HEK293T (cell line): Measurements from ENCODE around the gene CCND1.

ENCODE experiments used
- CTCF ChIA-PET: fragments of 350-600 bp; formaldehyde crosslinking; extraction: SDS; loops from one replicate; lab custom pipeline; 2021; ENCODE audit warnings: antibody characterized with exemption, inconsistent platforms; lab: Yijun Ruan, JAX
- POLR2A ChIA-PET: fragments of 350-600 bp; formaldehyde crosslinking; extraction: SDS; loops from one replicate; lab custom pipeline; 2020; ENCODE audit warnings: antibody characterized with exemption, inconsistent platforms; lab: Yijun Ruan, JAX
- DNase-seq: peaks from one replicate; pipeline ENCODE4 v3.0.0; 2012; ENCODE audit warnings: mixed read lengths; ENCODE audit errors: extremely low spot score
- ARNT ChIP-seq: fragments of 450-650 bp; IDR thresholded peaks from 2 replicates; pipeline ENCODE4 v1.6.1; 2017; ENCODE audit warnings: mild to moderate bottlenecking
- BHLHE40 ChIP-seq: fragments of 450-650 bp; IDR thresholded peaks from 2 replicates; pipeline ENCODE4 v1.6.1; 2016; ENCODE audit warnings: mild to moderate bottlenecking, moderate library complexity, borderline replicate concordance
- CTBP1 ChIP-seq: fragments of 450-650 bp; IDR thresholded peaks from 2 replicates; pipeline ENCODE4 v1.6.1; 2016; ENCODE audit warnings: borderline replicate concordance
- ELF4 ChIP-seq: fragments of 450-650 bp; IDR thresholded peaks from 2 replicates; pipeline ENCODE4 v1.6.1; 2017; ENCODE audit warnings: antibody characterized with exemption
- FOXA1 ChIP-seq: fragments of 450-650 bp; IDR thresholded peaks from 2 replicates; pipeline ENCODE4 v1.6.1; 2016; ENCODE audit warnings: mild to moderate bottlenecking
- FOXK2 ChIP-seq: fragments of 450-650 bp; IDR thresholded peaks from 2 replicates; pipeline ENCODE4 v1.6.1; 2016; ENCODE audit warnings: mild to moderate bottlenecking
- FOXM1 ChIP-seq: fragments of 450-650 bp; IDR thresholded peaks from 2 replicates; pipeline ENCODE4 v1.6.1; 2017; ENCODE audit warnings: mild to moderate bottlenecking, borderline replicate concordance
- HDGF ChIP-seq: fragments of 450-650 bp; IDR thresholded peaks from 2 replicates; pipeline ENCODE4 v1.6.1; 2017; ENCODE audit warnings: antibody characterized with exemption, borderline replicate concordance
- L3MBTL2 ChIP-seq: fragments of 450-650 bp; conservative IDR thresholded peaks from 2 replicates; pipeline ENCODE4 v1.6.1; 2016; ENCODE audit warnings: mild to moderate bottlenecking
- LEF1 ChIP-seq: fragments of 450-650 bp; IDR thresholded peaks from 2 replicates; pipeline ENCODE4 v1.6.1; 2017; ENCODE audit warnings: mild to moderate bottlenecking, borderline replicate concordance
- NFRKB ChIP-seq: fragments of 450-650 bp; IDR thresholded peaks from 2 replicates; pipeline ENCODE4 v1.6.1; 2016; ENCODE audit warnings: mild to moderate bottlenecking, moderate library complexity
- SP1 ChIP-seq: fragments of 450-650 bp; IDR thresholded peaks from 2 replicates; pipeline ENCODE4 v1.6.1; 2017
- SUZ12 ChIP-seq: fragments of 450-650 bp; IDR thresholded peaks from 2 replicates; pipeline ENCODE4 v1.6.1; 2016; ENCODE audit warnings: mild to moderate bottlenecking
- TARDBP ChIP-seq: fragments of 450-650 bp; IDR thresholded peaks from 2 replicates; pipeline ENCODE4 v1.6.1; 2016
- ZNF384 ChIP-seq: fragments of 450-650 bp; IDR thresholded peaks from 2 replicates; pipeline ENCODE4 v1.6.1; 2016
- TF ChIP-seq, protein P1 (sequence below): fragments of 450-650 bp; IDR thresholded peaks from 2 replicates; pipeline ENCODE4 v1.6.1; 2016

The CCND1 gene

DNA sequence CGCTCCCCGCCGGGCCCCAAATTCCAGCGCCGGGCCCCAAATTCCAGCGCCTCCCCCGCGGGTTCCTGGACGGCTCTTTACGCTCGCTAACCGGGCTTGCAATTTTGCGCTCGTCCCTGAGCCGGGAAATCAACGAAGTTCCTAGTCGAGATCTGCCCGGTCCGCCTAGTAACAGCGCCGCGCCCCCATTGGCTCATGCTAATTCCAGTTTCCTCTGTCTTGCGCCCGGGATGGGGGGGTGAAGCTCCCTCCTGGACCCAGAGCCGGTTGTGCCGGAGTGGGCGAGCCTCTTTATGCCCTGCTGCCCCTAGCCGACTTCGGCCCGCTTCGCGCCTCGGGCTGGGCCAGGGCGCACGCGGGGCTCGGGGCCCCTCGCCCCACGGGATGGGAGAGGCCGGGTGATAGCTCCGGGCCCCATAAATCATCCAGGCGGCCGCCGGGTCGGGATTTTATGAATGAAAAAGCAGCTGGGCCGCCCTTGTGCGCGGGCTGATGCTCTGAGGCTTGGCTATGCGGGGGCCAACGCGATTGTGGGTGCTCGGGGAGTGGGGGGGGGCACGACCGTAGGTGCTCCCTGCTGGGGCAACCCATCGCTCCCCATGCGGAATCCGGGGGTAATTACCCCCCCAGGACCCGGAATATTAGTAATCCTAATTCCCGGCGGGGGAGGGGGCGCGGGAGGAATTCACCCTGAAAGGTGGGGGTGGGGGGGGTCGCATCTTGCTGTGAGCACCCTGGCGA lies 1.8 kb upstream of the CCND1 start:
- ChIA-PET POLR2A (interaction anchor here (0.8 to 1.2 kb wide), 2 partner anchors 35 to 536 kb away, joined by 3 to 4 read pairs; no protein-coding TSS in a partner anchor), CTCF (no interaction called here)
- TF ChIP-seq LEF1 (0 out of 2 replicates have a peak, but pooled peaks have one; percentile 19), CTBP1 (no peak), FOXM1 (0 out of 2 replicates have a peak, but pooled peaks have one; percentile 36), L3MBTL2 (peak; percentile 89), SUZ12 (no peak), ELF4 (no peak)
- TF ChIP-seq, protein P1, sequence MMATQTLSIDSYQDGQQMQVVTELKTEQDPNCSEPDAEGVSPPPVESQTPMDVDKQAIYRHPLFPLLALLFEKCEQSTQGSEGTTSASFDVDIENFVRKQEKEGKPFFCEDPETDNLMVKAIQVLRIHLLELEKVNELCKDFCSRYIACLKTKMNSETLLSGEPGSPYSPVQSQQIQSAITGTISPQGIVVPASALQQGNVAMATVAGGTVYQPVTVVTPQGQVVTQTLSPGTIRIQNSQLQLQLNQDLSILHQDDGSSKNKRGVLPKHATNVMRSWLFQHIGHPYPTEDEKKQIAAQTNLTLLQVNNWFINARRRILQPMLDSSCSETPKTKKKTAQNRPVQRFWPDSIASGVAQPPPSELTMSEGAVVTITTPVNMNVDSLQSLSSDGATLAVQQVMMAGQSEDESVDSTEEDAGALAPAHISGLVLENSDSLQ, result peak; percentile 94
- DNase-seq, result peak; percentile 82

DNA sequence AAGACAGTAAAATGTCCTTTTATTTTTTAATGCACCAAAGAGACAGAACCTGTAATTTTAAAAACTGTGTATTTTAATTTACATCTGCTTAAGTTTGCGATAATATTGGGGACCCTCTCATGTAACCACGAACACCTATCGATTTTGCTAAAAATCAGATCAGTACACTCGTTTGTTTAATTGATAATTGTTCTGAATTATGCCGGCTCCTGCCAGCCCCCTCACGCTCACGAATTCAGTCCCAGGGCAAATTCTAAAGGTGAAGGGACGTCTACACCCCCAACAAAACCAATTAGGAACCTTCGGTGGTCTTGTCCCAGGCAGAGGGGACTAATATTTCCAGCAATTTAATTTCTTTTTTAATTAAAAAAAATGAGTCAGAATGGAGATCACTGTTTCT lies 1.1 kb upstream of the CCND1 start:
- no peak for DNase-seq
- POLR2A ChIA-PET, result interaction anchor here (1.2 kb wide), 1 partner anchor 537 kb away, joined by 4 read pairs; no protein-coding TSS in a partner anchor
- CTCF ChIA-PET, result no interaction called here
- TF ChIP-seq LEF1 (no peak), FOXK2 (no peak), ZNF384 (no peak), ELF4 (no peak), FOXM1 (no peak), CTBP1 (no peak), SP1 (no peak), TARDBP (no peak), NFRKB (no peak), FOXA1 (no peak), L3MBTL2 (no peak), SUZ12 (no peak), BHLHE40 (no peak), HDGF (no peak)
- TF ChIP-seq, protein P1, result no peak

DNA sequence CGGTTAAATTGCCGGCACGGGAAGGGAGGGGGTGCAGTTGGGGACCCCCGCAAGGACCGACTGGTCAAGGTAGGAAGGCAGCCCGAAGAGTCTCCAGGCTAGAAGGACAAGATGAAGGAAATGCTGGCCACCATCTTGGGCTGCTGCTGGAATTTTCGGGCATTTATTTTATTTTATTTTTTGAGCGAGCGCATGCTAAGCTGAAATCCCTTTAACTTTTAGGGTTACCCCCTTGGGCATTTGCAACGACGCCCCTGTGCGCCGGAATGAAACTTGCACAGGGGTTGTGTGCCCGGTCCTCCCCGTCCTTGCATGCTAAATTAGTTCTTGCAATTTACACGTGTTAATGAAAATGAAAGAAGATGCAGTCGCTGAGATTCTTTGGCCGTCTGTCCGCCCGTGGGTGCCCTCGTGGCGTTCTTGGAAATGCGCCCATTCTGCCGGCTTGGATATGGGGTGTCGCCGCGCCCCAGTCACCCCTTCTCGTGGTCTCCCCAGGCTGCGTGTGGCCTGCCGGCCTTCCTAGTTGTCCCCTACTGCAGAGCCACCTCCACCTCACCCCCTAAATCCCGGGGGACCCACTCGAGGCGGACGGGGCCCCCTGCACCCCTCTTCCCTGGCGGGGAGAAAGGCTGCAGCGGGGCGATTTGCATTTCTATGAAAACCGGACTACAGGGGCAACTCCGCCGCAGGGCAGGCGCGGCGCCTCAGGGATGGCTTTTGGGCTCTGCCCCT lies 529 bp upstream of the CCND1 start:
- no peak for DNase-seq
- ChIA-PET CTCF (no interaction called here), POLR2A (interaction anchor here (1.4 kb wide), 1 partner anchor 13 kb away, joined by 3 read pairs; no protein-coding TSS in a partner anchor)
- no peak for TF ChIP-seq ZNF384
- TF ChIP-seq FOXA1, result no peak
- TF ChIP-seq SP1, result no peak
- no peak for TF ChIP-seq BHLHE40
- no peak for TF ChIP-seq L3MBTL2
- TF ChIP-seq NFRKB, result no peak
- no peak for TF ChIP-seq LEF1
- TF ChIP-seq CTBP1, result no peak

DNA sequence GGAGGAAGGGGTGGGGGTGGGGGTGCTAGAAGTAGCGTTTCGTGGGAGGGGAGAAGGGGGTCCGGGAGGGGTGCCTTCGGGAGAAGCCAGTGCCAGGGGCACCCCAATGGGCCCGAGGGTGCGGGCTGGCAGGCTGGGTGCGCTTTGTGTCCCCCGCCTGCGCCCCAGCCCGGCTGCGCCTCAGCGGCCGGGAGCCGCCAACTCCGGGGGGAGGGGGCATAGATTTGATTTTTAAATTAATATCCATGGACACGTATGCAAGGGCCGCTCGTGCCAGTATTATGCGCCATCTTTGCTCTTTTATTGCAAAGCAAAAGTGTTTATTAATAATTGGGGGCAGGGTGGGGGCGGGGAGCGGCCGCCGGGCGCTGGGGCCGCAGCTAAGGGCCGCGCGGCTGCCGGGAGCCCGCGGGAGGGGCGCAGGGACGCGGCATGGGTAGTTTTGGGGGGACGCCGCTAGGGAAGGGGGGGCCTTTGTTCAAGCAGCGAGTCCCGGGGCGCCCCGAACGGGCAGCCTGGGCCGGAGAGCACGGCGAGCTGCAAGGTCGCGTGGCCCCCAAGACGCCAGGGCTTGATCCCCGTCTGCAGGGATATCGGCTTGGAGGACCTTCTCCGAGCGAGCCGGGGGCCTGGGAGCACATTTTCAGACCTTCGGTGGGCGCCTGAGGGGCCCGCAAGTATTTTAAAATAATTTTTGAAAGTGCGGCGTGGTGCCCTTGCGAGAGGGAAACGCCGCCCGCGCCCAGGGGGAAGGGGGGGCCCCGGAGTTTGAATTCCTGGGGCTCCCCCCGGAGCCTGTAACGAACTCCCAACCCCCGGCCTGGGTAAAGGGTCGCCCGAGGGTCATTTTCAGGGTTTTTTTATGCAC lies 959 bp downstream of the CCND1 start:
- TF ChIP-seq TARDBP (no peak), ZNF384 (no peak), FOXM1 (no peak), ARNT (no peak), LEF1 (no peak), SP1 (no peak)
- DNase-seq, result no peak
- CTCF ChIA-PET, result interaction anchor here (0.6 kb wide), 1 partner anchor 540 kb away, joined by 4 read pairs; no protein-coding TSS in a partner anchor
- POLR2A ChIA-PET, result interaction anchor here (1.1 to 1.4 kb wide), 2 partner anchors 11 to 33 kb away, joined by 3 to 4 read pairs; partner anchors contain the start of gene LTO1

DNA sequence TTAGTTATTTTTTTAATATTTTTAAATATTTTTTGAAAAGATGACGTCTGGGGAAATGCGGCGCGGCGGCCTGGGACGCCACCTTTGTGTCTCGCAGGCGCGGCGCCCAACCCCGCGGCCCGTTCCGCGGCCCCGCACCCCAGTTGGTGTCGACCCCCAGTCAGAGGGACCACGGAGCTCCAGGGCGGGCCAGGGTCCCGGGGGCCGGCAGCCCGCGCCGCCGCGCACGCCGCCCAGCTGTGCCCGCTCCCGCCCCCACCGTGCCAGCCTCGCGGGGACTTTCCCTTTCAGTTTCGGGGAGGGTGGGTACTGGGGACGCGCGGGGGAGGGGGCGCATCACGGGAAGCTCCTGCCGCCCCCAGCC lies 1.6 kb downstream of the CCND1 start:
- CTCF ChIA-PET, result interaction anchor here (0.7 to 1.0 kb wide), 3 partner anchors 511 to 540 kb away, joined by 3 to 6 read pairs (median 3); no protein-coding TSS in a partner anchor

More for the DNA sequence above, 1.6 kb downstream of the CCND1 start:
- DNase-seq, result no peak
- no peak for TF ChIP-seq TARDBP
- no peak for TF ChIP-seq HDGF
- POLR2A ChIA-PET, result interaction anchor here (1.1 kb wide), 1 partner anchor 32 kb away, joined by 4 read pairs; the partner anchor contains the start of gene LTO1
